GM19099 (cell line): ENCODE results near the gene CPD.

Source experiments
- POLR2A ChIP-seq: IDR thresholded peaks from 3 replicates; pipeline ENCODE4 v1.6.1; 2011; ENCODE audit warnings: low read depth; ENCODE audit not compliant: insufficient read length; ENCODE audit errors: extremely low read depth

Gene CPD

GRCh38 chr17:30393911-30394867 is 15.5 kb downstream of the CPD start:
- no peak for TF ChIP-seq POLR2A

DNA sequence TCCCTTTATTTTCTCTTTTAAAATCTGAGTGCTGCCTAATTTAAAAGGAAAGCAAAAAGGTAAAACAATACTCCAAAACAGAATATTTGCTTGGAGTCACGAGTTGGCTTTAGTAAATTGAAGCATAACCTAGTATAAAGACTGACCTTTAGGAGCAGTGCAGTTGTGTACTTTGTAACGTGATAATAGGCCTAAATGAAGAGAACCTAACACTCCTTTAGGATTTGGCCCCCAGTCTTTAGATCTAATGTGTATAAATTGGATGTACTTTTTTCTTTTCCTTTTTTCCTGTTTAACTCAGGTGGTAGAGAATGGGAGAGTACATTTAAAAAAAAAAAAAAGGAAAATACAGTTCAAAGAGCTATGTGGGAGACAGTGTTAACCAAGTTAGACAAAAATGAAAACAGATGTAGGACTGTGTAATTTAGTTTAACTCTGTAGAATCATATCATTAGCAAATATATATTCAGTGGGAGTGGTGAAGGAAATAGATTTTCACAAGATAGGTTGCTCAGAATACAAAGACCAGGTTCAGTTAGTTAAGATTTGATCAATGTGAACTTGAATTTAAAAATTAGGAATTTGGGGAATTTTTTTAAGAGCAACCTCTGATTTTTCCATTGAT is 16.8 kb downstream of the CPD start:
- no peak for TF ChIP-seq POLR2A

DNA sequence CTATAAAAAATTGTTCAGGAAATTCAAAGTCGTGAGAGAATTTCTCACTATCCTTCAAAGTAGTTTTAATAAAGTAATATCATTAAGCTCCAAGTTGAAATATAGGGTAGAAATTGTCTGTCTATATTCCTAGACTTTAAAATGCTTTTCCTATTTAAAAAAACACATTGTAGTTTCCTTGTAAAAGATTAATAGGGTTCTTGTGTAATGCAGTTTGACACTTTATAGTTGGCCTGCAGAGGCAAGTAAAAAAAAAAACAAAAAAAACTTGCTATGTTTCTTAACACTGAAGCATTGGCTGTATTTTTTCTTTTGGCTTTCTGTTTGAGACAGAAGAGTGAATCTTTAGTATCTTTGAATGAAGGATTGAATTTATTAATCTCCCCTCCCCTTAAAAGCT is 17.4 kb downstream of the CPD start:
- no peak for TF ChIP-seq POLR2A

- TF ChIP-seq POLR2A: no peak
Observed at GRCh38 chr17:30396612-30397011, 17.9 kb downstream of the CPD start.

DNA sequence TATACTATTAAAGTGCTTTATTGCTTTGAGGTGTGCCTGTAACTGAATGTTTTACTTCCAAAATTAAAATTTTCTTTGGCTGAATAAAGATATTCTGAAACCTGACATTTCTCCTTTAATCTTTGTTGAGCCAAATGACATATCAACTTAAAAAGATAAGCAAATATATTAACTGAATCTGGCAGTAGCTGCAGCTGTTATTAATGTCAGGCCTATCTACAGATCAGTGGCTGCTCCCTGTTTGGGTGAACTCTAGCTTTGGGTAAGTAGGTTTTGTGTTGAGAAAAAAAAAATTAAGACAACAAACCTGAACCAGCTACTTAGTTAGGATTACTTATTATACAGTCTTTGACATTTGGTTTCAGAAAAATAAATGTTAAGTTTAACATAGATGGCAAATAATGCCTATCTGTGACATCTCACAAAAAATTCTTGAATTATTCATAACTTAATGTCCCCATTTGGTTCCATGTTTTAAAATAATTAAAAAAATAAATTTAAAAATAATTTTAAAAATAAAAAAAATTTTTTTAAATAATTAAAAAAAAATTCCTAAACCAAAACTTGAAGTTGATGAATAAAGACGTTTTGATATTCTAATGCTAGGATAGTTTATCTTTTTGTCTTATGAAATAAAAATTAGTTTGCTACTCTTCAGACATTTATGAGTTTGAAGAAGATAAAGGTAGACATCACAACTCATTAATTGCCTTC is 19.8 kb downstream of the CPD start:
- TF ChIP-seq POLR2A: no peak

DNA sequence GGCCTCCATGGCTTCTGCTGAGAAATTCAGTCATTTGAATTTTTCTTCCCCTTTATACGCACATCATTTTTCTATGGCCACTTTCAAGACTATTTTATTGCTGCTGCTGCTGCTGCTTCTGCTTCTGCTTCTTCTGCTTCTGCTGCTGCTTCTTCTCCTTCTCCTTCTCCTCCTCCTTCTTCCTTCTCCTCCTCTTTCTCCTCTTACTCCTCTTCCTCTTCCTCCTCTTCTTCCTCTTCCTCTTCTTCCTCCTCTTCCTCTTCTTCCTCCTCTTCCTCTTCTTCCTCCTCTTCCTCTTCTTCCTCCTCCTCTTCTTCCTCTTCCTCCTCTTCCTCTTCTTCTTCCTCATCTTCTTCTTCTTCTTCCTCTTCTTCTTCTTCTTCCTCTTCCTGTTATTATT is 22.4 kb downstream of the CPD start:
- no peak for TF ChIP-seq POLR2A

GRCh38 chr17:30405161-30405560 is 26.4 kb downstream of the CPD start:
- no peak for TF ChIP-seq POLR2A

- TF ChIP-seq POLR2A: no peak
Observed at GRCh38 chr17:30413109-30413508, 34.4 kb downstream of the CPD start.

DNA sequence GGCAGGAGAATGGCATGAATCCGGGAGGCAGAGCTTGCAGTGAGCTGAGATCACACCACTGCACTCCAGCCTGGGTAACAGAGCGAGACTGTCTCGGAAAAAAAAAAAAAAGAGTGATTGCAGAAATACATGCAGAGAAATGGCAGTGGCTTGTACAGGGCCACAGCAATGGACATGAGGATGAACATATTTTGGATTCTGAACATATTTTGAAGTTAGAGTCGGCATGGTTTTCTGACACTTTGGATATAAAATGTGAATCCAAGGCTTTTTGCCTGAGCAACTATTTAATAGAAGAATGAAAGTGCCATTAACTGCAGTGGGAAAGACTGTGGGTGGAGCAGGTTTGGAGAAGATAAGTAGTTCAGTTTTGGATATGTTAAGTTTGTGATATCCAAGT is 35.8 kb downstream of the CPD start:
- TF ChIP-seq POLR2A: no peak

- TF ChIP-seq POLR2A: no peak
Observed at GRCh38 chr17:30415491-30415890, 36.8 kb downstream of the CPD start.

DNA sequence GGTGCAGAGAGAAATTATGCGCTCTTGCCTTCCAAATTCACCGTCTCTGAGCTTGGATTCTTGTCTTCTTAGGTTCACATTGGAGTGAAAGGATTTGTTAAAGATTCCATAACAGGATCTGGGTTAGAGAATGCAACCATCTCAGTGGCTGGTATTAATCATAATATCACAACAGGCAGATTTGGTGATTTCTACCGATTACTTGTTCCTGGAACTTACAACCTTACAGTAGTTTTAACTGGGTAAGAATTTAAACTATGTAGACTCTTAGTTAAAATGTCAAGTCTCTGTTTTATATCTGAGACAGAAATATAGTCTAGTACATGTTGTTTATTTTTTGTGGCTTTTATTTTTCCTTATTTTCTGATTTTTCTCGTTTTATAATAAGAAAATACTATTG is 42.9 kb downstream of the CPD start:
- TF ChIP-seq POLR2A: no peak

DNA sequence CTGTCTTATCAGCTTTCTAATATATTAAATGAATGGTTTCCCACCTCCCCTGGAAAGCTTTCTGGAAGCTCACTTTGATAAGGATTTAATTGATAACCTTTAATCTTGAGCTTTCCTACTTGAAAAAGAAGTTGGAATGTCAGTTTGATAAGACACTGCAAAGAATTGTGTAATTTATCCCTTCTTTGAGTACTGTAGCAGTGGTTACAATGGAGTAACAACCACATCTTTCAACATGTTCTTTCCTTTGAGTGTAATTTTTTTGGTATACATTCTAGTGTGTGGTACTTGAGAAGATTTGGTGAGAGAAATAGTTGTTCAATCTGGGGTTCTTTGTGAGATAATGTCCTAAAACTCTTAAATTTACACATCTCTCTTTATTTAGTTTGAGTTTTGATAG is 43.4 kb downstream of the CPD start:
- no peak for TF ChIP-seq POLR2A

DNA sequence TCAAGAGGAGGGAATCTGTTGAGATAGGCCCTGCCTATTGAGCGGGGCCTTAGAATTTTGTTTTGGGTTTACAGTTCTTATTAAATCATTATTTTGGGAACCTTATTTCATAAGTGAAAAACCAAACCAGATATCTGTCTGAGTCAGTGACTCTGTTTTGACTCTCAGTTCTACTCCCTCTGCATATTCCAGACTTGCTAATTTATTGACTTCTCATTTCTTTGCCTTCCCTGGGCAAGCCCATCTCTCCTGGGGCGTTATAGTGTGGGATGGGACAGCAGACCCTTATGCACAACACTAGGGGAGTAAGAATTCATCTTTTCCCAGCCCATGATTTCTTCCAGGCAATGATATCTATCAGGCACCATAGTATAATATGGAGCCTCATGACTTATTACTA is 45.7 kb downstream of the CPD start:
- TF ChIP-seq POLR2A: no peak

DNA sequence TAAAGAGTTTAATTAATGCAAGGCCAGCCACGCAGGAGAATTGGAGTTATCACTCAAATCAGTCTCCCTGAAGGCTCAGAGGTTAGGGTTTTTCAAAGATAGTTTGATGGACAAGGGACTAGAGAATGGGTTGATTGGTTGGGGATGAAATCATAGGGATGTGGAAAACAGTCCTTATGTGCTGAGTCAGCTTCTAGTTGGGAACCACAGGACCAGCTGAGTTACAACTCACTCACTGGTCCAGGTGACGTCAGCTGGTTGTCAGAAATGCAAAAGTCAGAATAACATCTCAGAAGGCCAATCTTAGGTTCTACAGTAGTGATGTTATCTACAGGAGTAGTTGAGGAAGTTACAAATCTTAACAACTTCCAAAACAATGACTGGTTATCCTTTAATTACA is 47.6 kb downstream of the CPD start:
- no peak for TF ChIP-seq POLR2A

DNA sequence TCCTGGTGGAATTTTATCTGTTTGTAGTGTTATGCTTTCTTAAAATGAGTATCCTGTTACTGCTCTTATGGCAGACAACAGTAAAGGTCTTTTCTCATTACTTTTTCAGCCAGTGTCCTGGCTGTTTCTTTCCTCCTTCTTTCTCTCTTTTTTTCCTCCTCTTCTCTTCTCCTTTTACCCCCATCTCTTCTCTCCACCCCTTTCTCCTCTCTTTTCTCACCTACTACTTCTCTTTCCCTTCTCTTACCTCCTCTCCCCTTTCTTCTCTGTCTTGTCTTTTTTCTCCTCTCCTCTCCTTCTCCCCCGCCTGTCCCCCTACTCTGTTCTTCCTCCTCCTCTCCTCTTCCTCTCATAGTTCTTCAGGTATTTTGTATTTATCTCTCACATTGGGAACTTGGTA is 48.9 kb downstream of the CPD start:
- no peak for TF ChIP-seq POLR2A

GRCh38 chr17:30429155-30429554 is 50.4 kb downstream of the CPD start:
- no peak for TF ChIP-seq POLR2A

GRCh38 chr17:30433514-30433913 is 54.8 kb downstream of the CPD start:
- TF ChIP-seq POLR2A: no peak

GRCh38 chr17:30436729-30437128 is 58.0 kb downstream of the CPD start:
- no peak for TF ChIP-seq POLR2A
